Fibroblast of lung (primary cell): ENCODE results near the gene LFNG. TPM values are rescaled to one million over a fixed set of nuclear protein-coding genes. Genes with fewer than 3 reads are reported as not detected.

Experiments
- DNase-seq, 2 donors: peaks; one replicate each; pipeline versions ENCODE4 v3.0.0 to v3.0.0-alpha.2; 2010; ENCODE audit warnings: low read depth in 2 of 2
- H2AFZ ChIP-seq: 2 replicates; pipeline ENCODE4 v1.5.1; 2012; ENCODE audit warnings: low read length, control low read depth, inconsistent platforms
- H3K27ac ChIP-seq: 2 replicates; pipeline ENCODE4 v1.5.1; 2011; ENCODE audit warnings: low read length, control low read depth; ENCODE audit not compliant: insufficient read depth
- H3K27me3 ChIP-seq: 2 replicates; pipeline ENCODE4 v1.5.1; 2011; ENCODE audit warnings: mild to moderate bottlenecking, low read length; ENCODE audit not compliant: control insufficient read depth, insufficient read depth
- H3K36me3 ChIP-seq: 2 replicates; pipeline ENCODE4 v1.5.1; 2011; ENCODE audit warnings: low read length; ENCODE audit not compliant: control insufficient read depth, insufficient read depth
- H3K4me1 ChIP-seq: 2 replicates; pipeline ENCODE4 v1.5.1; 2011; ENCODE audit warnings: low read length; ENCODE audit not compliant: control insufficient read depth, insufficient read depth; ENCODE audit errors: extremely low read depth
- H3K4me2 ChIP-seq: 2 replicates; pipeline ENCODE4 v1.5.1; 2011; ENCODE audit warnings: low read length, control low read depth; ENCODE audit not compliant: insufficient read depth; ENCODE audit errors: extremely low read depth
- H3K4me3 ChIP-seq, 4 experiments: fragments of 200-600 bp in 1 of 4; sonication (generic) in 1 of 4; replicated peaks in 1 of 4; 2 replicates each; pipeline ENCODE4 v1.5.1; 2011 to 2016; ENCODE audit warnings: low read length in 4 of 4, low read depth in 3 of 4, mild to moderate bottlenecking in 3 of 4, control low read depth in 2 of 4, inconsistent platforms in 1 of 4, mixed read lengths in 1 of 4; ENCODE audit not compliant: insufficient read depth in 1 of 4; ENCODE audit errors: control extremely low read depth in 1 of 4
- H3K79me2 ChIP-seq: 2 replicates; pipeline ENCODE4 v1.5.1; 2012; ENCODE audit warnings: mild to moderate bottlenecking, low read length, inconsistent platforms; ENCODE audit not compliant: control insufficient read depth, insufficient read depth
- H3K9ac ChIP-seq: 2 replicates; pipeline ENCODE4 v1.5.1; 2011; ENCODE audit warnings: mild to moderate bottlenecking, low read length, control low read depth; ENCODE audit not compliant: insufficient read depth
- H3K9me3 ChIP-seq: 2 replicates; pipeline ENCODE4 v1.5.1; 2012; ENCODE audit warnings: low read depth, low read length; ENCODE audit not compliant: control insufficient read depth, insufficient read depth
- H4K20me1 ChIP-seq: 2 replicates; pipeline ENCODE4 v1.5.1; 2011; ENCODE audit warnings: low read length; ENCODE audit not compliant: control insufficient read depth, insufficient read depth; ENCODE audit errors: extremely low read depth
- EZH2 ChIP-seq: IDR thresholded peaks from 2 replicates; pipeline ENCODE4 v1.5.1; 2012; ENCODE audit warnings: low read length, control low read depth, mild to moderate bottlenecking; ENCODE audit errors: missing control alignments
- polyA plus RNA-seq, 2 donors: library from polyadenylated mRNA; depleted of rRNA in 1 of 2; stranded (reverse) in 1 of 2; unstranded in 1 of 2; fragments of >200 nt; gene quantifications; 2 replicates each; pipeline ENCODE4 v1.2.1, GENCODE V29; 2011 to 2012; ENCODE audit warnings: missing spikeins in 1 of 2
- total RNA-seq: library from RNA; depleted of rRNA; stranded (reverse); fragments of >200 nt; gene quantifications from 2 replicates; pipeline ENCODE4 v1.2.1, GENCODE V29; 2014
- TF ChIP-seq, protein P1 (sequence below), 2 donors: IDR thresholded peaks in 1 of 2; conservative IDR thresholded peaks in 1 of 2; 1 replicate in 1 of 2; 2 replicates in 1 of 2; pipeline ENCODE4 v1.5.1; 2011 to 2012; ENCODE audit warnings: low read length in 2 of 2, control low read depth in 1 of 2, inconsistent platforms in 1 of 2, low read depth in 1 of 2, mild to moderate bottlenecking in 1 of 2

Gene LFNG
- total and polyA plus RNA-seq, 2 donors (not counting 1 experiment from before 2014, with no cell fraction given): 0.33 to 3.5 TPM

DNA sequence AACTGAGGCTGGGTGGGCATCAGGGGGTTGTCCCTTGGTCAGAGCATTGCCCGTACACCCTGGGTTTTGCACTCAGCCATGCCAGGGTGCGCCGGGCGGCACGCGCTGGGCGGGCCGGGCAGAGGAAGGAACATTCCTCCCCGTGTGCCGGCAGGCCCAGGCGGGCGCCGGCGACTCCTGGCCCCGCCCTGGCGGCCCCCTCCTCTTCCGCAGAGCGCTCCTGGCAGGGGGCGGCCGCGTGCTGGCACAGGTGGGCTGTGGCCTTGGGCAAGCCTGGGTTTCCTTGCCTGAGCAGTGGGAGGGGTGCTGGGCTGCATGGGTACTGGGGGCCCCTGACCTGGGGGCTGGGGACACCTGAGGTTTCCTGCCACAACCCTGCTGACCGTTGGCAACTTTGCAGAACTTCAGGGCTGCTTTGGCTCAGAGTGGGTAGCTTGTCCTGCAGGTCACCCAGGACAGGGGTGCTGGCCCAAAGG, 3.9 kb downstream of the LFNG start:
- Histone ChIP-seq H3K27ac (no peak overlapping the region), H3K9me3 (no peaks in the 10 kb centered on the region), H3K9ac (peak overlapping the region; percentile 2), H3K27me3 (no peaks in the 10 kb centered on the region), H3K4me1 (peaks cover 17% of the 10 kb centered on the region), H4K20me1 (no peaks in the 10 kb centered on the region), H2AFZ (no peak overlapping the region), H3K36me3 (no peaks in the 10 kb centered on the region), H3K79me2 (no peaks in the 10 kb centered on the region), H3K4me3 (no peak overlapping the region), H3K4me2 (no peak overlapping the region)
- no peak for DNase-seq
- TF ChIP-seq, protein P1, sequence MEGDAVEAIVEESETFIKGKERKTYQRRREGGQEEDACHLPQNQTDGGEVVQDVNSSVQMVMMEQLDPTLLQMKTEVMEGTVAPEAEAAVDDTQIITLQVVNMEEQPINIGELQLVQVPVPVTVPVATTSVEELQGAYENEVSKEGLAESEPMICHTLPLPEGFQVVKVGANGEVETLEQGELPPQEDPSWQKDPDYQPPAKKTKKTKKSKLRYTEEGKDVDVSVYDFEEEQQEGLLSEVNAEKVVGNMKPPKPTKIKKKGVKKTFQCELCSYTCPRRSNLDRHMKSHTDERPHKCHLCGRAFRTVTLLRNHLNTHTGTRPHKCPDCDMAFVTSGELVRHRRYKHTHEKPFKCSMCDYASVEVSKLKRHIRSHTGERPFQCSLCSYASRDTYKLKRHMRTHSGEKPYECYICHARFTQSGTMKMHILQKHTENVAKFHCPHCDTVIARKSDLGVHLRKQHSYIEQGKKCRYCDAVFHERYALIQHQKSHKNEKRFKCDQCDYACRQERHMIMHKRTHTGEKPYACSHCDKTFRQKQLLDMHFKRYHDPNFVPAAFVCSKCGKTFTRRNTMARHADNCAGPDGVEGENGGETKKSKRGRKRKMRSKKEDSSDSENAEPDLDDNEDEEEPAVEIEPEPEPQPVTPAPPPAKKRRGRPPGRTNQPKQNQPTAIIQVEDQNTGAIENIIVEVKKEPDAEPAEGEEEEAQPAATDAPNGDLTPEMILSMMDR (conservative IDR thresholded peaks at IDR 0.05 in 1 of 2, IDR thresholded peaks at IDR 0.05 in 1 of 2; ENCODE audit: low read depth in 1 of 2, low read length in 2 of 2): no peak
- TF ChIP-seq EZH2: no peak

DNA sequence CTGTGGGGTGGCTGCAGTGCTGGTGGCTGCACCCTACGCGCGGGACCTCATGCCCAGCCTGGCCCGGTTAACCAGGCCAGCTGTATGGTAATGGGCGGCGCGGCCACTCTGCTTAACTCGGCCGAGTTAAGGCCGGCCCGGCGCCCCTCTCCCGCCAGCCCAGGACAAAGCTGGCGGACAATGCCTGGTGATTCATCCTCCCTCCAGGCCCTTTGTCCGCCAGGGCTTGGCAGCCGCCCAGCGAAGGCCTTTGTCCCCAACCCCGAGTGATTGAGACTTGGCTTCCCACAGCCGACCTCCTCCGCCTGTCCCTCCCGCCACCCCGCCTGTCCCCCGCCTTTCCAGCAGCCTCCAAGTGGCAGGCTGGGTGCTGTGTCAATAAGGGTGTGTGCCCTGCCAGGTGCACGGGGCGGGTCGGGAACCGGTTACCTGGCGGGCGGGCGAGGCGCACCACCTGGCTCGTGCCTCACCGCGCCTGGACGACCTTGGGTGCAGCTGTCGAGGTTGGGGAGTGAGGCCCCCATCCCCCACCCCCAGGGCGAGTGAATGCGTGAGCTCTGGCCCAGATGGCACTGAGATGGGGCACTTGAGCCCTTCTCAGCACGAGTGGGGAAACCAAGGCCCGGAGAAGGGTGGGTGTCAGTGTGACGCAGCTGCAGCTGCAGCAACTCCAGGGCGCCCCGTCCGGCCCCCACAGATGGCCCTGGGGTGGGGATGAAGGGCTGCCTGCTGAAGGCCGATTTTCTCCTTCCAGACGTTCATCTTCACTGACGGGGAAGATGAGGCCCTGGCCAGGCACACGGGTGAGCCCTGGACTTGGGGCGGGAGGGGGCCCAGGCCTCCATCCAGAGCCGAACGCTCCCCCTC, 4.6 kb downstream of the LFNG start:
- no peak overlapping the region for H3K4me2 ChIP-seq
- H3K4me3 ChIP-seq: no peak overlapping the region
- DNase-seq: peak in 1 of 2 donors; percentile 81
- H3K27me3 ChIP-seq: no peaks in the 10 kb centered on the region
- no peak overlapping the region for H2AFZ ChIP-seq
- H4K20me1 ChIP-seq: no peaks in the 10 kb centered on the region
- no peaks in the 10 kb centered on the region for H3K36me3 ChIP-seq
- no peak overlapping the region for H3K27ac ChIP-seq
- H3K4me1 ChIP-seq: peaks cover 16% of the 10 kb centered on the region
- H3K9me3 ChIP-seq: no peaks in the 10 kb centered on the region
- H3K9ac ChIP-seq: peak overlapping the region; percentile 2
- H3K79me2 ChIP-seq: no peaks in the 10 kb centered on the region
- TF ChIP-seq, protein P1 (conservative IDR thresholded peaks at IDR 0.05 in 1 of 2, IDR thresholded peaks at IDR 0.05 in 1 of 2; ENCODE audit: low read depth in 1 of 2, low read length in 2 of 2): no peak
- TF ChIP-seq EZH2: no peak

DNA sequence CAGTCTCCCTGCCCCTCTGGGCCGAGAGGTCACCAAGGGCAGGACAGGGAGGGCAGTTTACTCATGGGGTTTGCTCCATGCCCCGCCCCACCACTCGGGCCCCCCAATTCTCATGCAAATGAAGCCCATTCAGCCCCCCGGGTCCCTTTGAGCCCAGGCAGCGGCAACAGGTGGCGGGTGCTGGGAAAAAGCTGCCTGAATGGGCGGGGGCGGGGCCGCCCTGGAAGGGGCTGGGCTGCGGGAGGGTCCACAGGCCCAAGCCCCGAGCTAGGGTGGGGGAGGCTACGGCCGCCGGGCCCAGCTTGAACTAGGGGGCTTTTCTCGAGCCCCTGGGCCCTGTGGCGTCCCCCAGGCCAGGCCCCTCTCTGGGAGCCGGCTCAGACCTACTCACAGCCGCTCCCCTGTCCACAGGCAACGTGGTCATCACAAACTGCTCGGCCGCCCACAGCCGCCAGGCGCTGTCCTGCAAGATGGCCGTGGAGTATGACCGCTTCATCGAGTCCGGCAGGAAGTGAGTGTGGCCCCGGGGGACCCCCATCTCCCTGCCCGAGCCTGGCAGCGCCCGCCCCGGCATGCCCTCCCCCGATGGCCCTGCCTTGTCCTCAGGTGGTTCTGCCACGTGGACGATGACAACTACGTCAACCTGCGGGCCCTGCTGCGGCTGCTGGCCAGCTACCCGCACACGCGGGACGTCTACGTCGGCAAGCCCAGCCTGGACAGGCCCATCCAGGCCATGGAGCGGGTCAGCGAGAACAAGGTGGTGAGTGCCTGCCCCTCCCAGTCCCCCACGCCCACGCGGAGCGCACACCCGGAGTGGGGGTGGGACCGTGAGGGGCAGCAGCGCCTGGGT, 5.5 kb downstream of the LFNG start:
- H3K27ac ChIP-seq: no peak overlapping the region
- H3K9me3 ChIP-seq: no peaks in the 10 kb centered on the region
- H3K4me3 ChIP-seq: no peak overlapping the region
- H3K27me3 ChIP-seq: no peaks in the 10 kb centered on the region
- no peak overlapping the region for H3K4me2 ChIP-seq
- no peak overlapping the region for H2AFZ ChIP-seq
- no peak overlapping the region for H3K9ac ChIP-seq
- H4K20me1 ChIP-seq: no peaks in the 10 kb centered on the region
- H3K79me2 ChIP-seq: no peaks in the 10 kb centered on the region
- peaks cover 22% of the 10 kb centered on the region for H3K4me1 ChIP-seq
- H3K36me3 ChIP-seq: no peaks in the 10 kb centered on the region
- no peak for TF ChIP-seq EZH2
- TF ChIP-seq, protein P1 (conservative IDR thresholded peaks at IDR 0.05 in 1 of 2, IDR thresholded peaks at IDR 0.05 in 1 of 2; ENCODE audit: low read depth in 1 of 2, low read length in 2 of 2): no peak
- no peak for DNase-seq
